ENCODE measurements around the gene ARID2.

- no peak for TF ChIP-seq CTCF (conservative IDR thresholded peaks at IDR 0.05; ENCODE audit: low read length)
- no peak for TF ChIP-seq EZH2phosphoT487 (IDR thresholded peaks at IDR 0.05; ENCODE audit: borderline replicate concordance, low read depth, low read length)
Measured at GRCh38 chr12:45880533-45880932, 151.0 kb downstream of the ARID2 start.

Measured in OCI-LY7 (cell line).